ENCODE results near the gene ZBTB47. TPM values are rescaled to one million over a fixed set of nuclear protein-coding genes. Genes with fewer than 3 reads are reported as not detected.

The ZBTB47 gene
- total and polyA plus RNA-seq, 12 donors, result 7.0 to 39.4 (median 27.9) TPM

GRCh38 chr3:42675909-42676308, 22.4 kb downstream of the ZBTB47 start:
- WGBS, 4 donors, result 78 to 80% (median 79%) methylated on average over 2 of the region's 2 CpGs

GRCh38 chr3:42678447-42678846, 24.9 kb downstream of the ZBTB47 start:
- H3K27ac ChIP-seq, result no peak overlapping the region
- no peak overlapping the region for H3K4me3 ChIP-seq
- WGBS, 4 donors, result 61 to 83% (median 78%) methylated on average over 1 to 2 of the region's 2 CpGs
- TF ChIP-seq POLR2A (IDR thresholded peaks at IDR 0.05), result no peak
- TF ChIP-seq, protein P1, sequence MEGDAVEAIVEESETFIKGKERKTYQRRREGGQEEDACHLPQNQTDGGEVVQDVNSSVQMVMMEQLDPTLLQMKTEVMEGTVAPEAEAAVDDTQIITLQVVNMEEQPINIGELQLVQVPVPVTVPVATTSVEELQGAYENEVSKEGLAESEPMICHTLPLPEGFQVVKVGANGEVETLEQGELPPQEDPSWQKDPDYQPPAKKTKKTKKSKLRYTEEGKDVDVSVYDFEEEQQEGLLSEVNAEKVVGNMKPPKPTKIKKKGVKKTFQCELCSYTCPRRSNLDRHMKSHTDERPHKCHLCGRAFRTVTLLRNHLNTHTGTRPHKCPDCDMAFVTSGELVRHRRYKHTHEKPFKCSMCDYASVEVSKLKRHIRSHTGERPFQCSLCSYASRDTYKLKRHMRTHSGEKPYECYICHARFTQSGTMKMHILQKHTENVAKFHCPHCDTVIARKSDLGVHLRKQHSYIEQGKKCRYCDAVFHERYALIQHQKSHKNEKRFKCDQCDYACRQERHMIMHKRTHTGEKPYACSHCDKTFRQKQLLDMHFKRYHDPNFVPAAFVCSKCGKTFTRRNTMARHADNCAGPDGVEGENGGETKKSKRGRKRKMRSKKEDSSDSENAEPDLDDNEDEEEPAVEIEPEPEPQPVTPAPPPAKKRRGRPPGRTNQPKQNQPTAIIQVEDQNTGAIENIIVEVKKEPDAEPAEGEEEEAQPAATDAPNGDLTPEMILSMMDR (IDR thresholded peaks at IDR 0.05), result no peak
- DNase-seq, result no peak
- H3K4me1 ChIP-seq (replicated peaks in 1 of 2), result no peaks in the 10 kb centered on the region
- H3K27me3 ChIP-seq, result no peaks in the 10 kb centered on the region
- H3K36me3 ChIP-seq (replicated peaks in 1 of 2), result no peaks in the 10 kb centered on the region
- no peaks in the 10 kb centered on the region for H3K9me3 ChIP-seq (replicated peaks in 1 of 3)
- intact Hi-C loops (cut with DNase I), result no loop called here

More at GRCh38 chr3:42675909-42676308, 22.4 kb downstream of the ZBTB47 start:
- Histone ChIP-seq H3K9me3 (replicated peaks in 1 of 3) (no peaks in the 10 kb centered on the region), H3K36me3 (replicated peaks in 1 of 2) (no peaks in the 10 kb centered on the region), H3K27me3 (no peaks in the 10 kb centered on the region), H3K4me3 (no peak overlapping the region), H3K27ac (no peak overlapping the region), H3K4me1 (replicated peaks in 1 of 2) (no peaks in the 10 kb centered on the region)
- intact Hi-C loops (cut with DNase I), result no loop called here
- peak in 1 of 7 donors; percentile 17 for DNase-seq
- no peak for TF ChIP-seq POLR2A (IDR thresholded peaks at IDR 0.05)
- TF ChIP-seq, protein P1 (IDR thresholded peaks at IDR 0.05), result no peak

DNA sequence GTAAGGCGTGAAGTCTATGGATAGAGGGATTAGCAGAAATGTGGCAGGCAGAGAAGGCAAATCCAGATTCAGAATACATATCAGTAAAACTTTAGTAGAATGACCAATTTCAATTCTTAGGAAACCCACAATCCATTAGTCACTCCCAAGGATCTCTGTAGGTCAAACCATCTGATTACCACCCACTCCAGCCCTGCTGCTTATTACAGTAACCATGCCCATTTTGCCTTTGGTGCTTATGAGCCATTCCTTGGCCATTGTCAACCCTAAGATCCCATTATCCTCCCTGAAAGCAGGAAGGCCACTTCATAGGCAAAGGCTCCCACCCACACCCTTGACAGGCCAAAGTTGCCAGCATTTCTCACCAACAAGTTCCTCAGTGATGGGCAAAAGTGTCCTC, 26.8 kb downstream of the ZBTB47 start:
- intact Hi-C loops (cut with DNase I), result no loop called here
- no peak for DNase-seq
- no peak overlapping the region for H3K4me3 ChIP-seq
- no peak for TF ChIP-seq POLR2A (IDR thresholded peaks at IDR 0.05)
- TF ChIP-seq, protein P1 (IDR thresholded peaks at IDR 0.05), result no peak
- no peaks in the 10 kb centered on the region for H3K9me3 ChIP-seq (replicated peaks in 1 of 3)
- H3K36me3 ChIP-seq (replicated peaks in 1 of 2), result no peaks in the 10 kb centered on the region
- H3K4me1 ChIP-seq (replicated peaks in 1 of 2), result no peaks in the 10 kb centered on the region
- WGBS, 4 donors, result 87 to 89% (median 87%) methylated on average over 1 of the region's 1 CpG
- no peak overlapping the region for H3K27ac ChIP-seq
- no peaks in the 10 kb centered on the region for H3K27me3 ChIP-seq

DNA sequence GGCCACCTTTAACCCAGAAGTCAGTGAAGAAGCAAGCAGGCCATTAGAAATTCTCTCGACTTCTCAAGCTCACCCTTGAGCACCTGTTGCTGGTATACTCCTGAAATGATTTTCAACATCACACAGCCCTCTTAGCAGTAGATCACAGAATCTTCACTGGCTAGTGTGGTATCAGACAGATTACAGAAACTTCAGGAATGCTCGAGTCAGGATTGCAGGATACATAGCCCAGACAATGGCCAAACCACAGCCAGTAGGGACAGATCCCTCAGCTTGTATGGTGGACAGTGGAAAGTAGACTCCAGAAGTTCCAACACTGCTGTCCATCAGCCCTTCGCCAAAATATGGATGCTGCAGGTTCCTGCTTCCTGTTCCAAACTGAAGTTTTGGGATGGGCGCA, 27.3 kb downstream of the ZBTB47 start:
- WGBS, 4 donors, result 74 to 84% (median 80%) methylated on average over 3 to 4 of the region's 4 CpGs
- H3K4me1 ChIP-seq (replicated peaks in 1 of 2), result no peaks in the 10 kb centered on the region
- H3K27ac ChIP-seq, result no peak overlapping the region
- H3K27me3 ChIP-seq, result no peaks in the 10 kb centered on the region
- no peaks in the 10 kb centered on the region for H3K9me3 ChIP-seq (replicated peaks in 1 of 3)
- intact Hi-C loops (cut with DNase I), result no loop called here
- DNase-seq, result no peak
- no peaks in the 10 kb centered on the region for H3K36me3 ChIP-seq (replicated peaks in 1 of 2)
- TF ChIP-seq, protein P1 (IDR thresholded peaks at IDR 0.05), result no peak
- TF ChIP-seq POLR2A (IDR thresholded peaks at IDR 0.05), result no peak
- H3K4me3 ChIP-seq, result no peak overlapping the region
